ENCODE results near the gene DTWD2.

The DTWD2 gene

GRCh38 chr5:118818604-118819003, 169.7 kb downstream of the DTWD2 start:
- no peak overlapping the region for H3K27ac ChIP-seq (ENCODE audit: low read depth, low read length, severe bottlenecking)
- no peaks in the 10 kb centered on the region for H3K36me3 ChIP-seq (ENCODE audit: control insufficient read depth, insufficient read depth, low read length)
- H3K9me3 ChIP-seq (ENCODE audit: control insufficient read depth, low read length), result no peaks in the 10 kb centered on the region
- WGBS, 2 experiments (ENCODE audit: insufficient coverage in 2 of 2), result 100% methylated on average over 1 of the region's 3 CpGs; no CpG with 5 or more reads in 1 of the 2 experiments
- no peak overlapping the region for H3K4me3 ChIP-seq (ENCODE audit: extremely low read depth, insufficient read depth, low read length, poor library complexity, severe bottlenecking)
- no peaks in the 10 kb centered on the region for H3K4me1 ChIP-seq (ENCODE audit: control insufficient read depth, insufficient read depth, low read length, poor library complexity, severe bottlenecking)

GRCh38 chr5:118808441-118808840, 179.9 kb downstream of the DTWD2 start:
- Histone ChIP-seq H3K27ac (ENCODE audit: low read depth, low read length, severe bottlenecking) (no peak overlapping the region), H3K36me3 (ENCODE audit: control insufficient read depth, insufficient read depth, low read length) (no peaks in the 10 kb centered on the region), H3K4me1 (ENCODE audit: control insufficient read depth, insufficient read depth, low read length, poor library complexity, severe bottlenecking) (no peaks in the 10 kb centered on the region), H3K4me3 (ENCODE audit: extremely low read depth, insufficient read depth, low read length, poor library complexity, severe bottlenecking) (no peak overlapping the region), H3K9me3 (ENCODE audit: control insufficient read depth, low read length) (peaks cover 3% of the 10 kb centered on the region)
- WGBS, 2 experiments (ENCODE audit: insufficient coverage in 2 of 2), result 100% methylated on average over 1 of the region's 2 CpGs

GRCh38 chr5:118806571-118806970, 181.8 kb downstream of the DTWD2 start:
- Histone ChIP-seq H3K4me3 (ENCODE audit: extremely low read depth, insufficient read depth, low read length, poor library complexity, severe bottlenecking) (no peak overlapping the region), H3K27ac (ENCODE audit: low read depth, low read length, severe bottlenecking) (no peak overlapping the region), H3K4me1 (ENCODE audit: control insufficient read depth, insufficient read depth, low read length, poor library complexity, severe bottlenecking) (no peaks in the 10 kb centered on the region), H3K9me3 (ENCODE audit: control insufficient read depth, low read length) (peaks cover 3% of the 10 kb centered on the region), H3K36me3 (ENCODE audit: control insufficient read depth, insufficient read depth, low read length) (no peaks in the 10 kb centered on the region)
- WGBS, 2 experiments (ENCODE audit: insufficient coverage in 2 of 2), result 97 to 100% methylated on average over 2 to 4 of the region's 4 CpGs

DNA sequence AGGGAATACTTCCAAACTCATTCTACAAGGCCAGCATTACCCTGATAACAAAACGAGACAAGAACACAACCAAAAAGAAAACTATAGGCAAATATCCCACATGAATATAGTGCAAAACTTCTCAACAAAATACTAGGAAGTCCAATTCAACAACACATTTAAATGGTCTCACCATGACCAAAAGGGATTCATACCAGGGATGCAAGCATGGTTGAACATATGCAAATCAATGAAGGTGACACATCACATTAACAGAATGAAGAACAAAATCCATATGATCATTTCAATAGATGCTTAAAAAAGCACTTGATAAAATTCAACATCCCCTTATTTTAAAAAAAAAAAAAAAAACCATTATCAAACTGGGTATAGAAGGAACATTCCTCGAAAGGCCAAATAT, 186.0 kb downstream of the DTWD2 start:
- Histone ChIP-seq H3K4me3 (ENCODE audit: extremely low read depth, insufficient read depth, low read length, poor library complexity, severe bottlenecking) (no peak overlapping the region), H3K4me1 (ENCODE audit: control insufficient read depth, insufficient read depth, low read length, poor library complexity, severe bottlenecking) (no peaks in the 10 kb centered on the region), H3K27ac (ENCODE audit: low read depth, low read length, severe bottlenecking) (no peak overlapping the region), H3K9me3 (ENCODE audit: control insufficient read depth, low read length) (peaks cover 3% of the 10 kb centered on the region), H3K36me3 (ENCODE audit: control insufficient read depth, insufficient read depth, low read length) (no peaks in the 10 kb centered on the region)
- WGBS, 2 experiments (ENCODE audit: insufficient coverage in 2 of 2), result no CpG with 5 or more reads among the region's 2 CpGs

DNA sequence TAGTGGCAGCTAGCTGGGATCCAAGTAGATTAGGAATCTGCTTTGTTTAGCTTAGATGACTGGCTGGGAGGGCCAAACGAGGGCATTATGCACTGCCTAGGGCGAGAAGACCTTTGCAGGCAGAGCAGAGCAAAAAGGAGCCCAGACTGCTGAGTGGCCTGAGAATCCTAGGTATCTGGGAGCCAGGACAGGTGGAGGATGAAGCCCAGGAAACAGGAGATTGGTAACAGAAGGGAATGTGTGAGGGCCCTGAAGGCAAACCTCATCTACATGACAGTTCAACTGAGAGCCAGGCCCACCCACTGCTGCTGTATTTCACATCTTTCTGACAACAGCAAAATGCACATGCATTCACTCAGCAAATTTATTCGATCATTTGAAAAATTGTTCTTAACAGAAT, 192.3 kb downstream of the DTWD2 start:
- Histone ChIP-seq H3K36me3 (ENCODE audit: control insufficient read depth, insufficient read depth, low read length) (no peaks in the 10 kb centered on the region), H3K4me1 (ENCODE audit: control insufficient read depth, insufficient read depth, low read length, poor library complexity, severe bottlenecking) (no peaks in the 10 kb centered on the region), H3K4me3 (ENCODE audit: extremely low read depth, insufficient read depth, low read length, poor library complexity, severe bottlenecking) (no peak overlapping the region), H3K9me3 (ENCODE audit: control insufficient read depth, low read length) (no peaks in the 10 kb centered on the region), H3K27ac (ENCODE audit: low read depth, low read length, severe bottlenecking) (no peak overlapping the region)
- 50 to 60% methylated on average over 3 of the region's 3 CpGs for WGBS, 2 experiments (ENCODE audit: insufficient coverage in 2 of 2)

DNA sequence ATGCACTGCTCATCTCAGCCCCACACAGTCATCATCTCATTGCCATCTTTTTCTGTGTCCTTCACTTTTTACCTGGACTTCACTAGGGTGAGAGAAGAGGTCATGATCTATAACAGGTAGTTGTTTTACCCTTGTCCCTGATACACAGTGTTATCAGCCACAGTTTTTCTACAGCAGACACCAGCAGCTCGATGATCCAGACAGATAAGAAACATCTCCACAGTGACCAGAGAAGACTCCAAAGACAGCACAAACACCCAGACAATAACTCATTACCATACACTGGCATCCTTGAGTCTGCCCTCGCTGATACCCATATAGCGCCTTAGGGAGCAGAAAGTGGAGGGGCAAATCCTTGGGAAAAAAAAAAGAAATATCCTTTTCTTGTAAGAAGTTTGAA, 194.1 kb downstream of the DTWD2 start:
- H3K27ac ChIP-seq (ENCODE audit: low read depth, low read length, severe bottlenecking), result no peak overlapping the region
- H3K36me3 ChIP-seq (ENCODE audit: control insufficient read depth, insufficient read depth, low read length), result no peaks in the 10 kb centered on the region
- peaks cover 2% of the 10 kb centered on the region for H3K4me1 ChIP-seq (ENCODE audit: control insufficient read depth, insufficient read depth, low read length, poor library complexity, severe bottlenecking)
- no peaks in the 10 kb centered on the region for H3K9me3 ChIP-seq (ENCODE audit: control insufficient read depth, low read length)
- no peak overlapping the region for H3K4me3 ChIP-seq (ENCODE audit: extremely low read depth, insufficient read depth, low read length, poor library complexity, severe bottlenecking)
- 80 to 100% methylated on average over 1 of the region's 3 CpGs for WGBS, 2 experiments (ENCODE audit: insufficient coverage in 2 of 2)

DNA sequence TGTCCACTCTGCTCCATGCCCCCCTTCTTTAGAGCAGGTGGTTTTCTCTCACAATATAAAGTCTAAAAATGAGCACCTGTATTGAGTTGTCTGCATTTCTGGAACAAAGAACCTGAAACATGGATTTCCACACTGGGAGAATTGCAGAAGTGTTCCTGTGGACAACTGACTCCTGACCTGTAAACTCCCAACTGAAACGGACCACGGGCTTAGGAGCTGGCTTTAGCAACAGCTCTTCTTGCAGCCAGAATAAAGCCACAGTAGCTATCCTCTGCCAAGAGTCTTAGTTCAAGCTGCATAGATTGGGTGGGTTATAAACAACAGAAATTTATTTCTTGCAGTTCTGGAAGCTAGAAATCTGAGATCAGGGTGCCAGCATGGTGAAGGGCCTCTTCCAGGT, 194.7 kb downstream of the DTWD2 start:
- 88 to 90% methylated on average over 2 of the region's 2 CpGs for WGBS, 2 experiments (ENCODE audit: insufficient coverage in 2 of 2)
- Histone ChIP-seq H3K4me1 (ENCODE audit: control insufficient read depth, insufficient read depth, low read length, poor library complexity, severe bottlenecking) (peaks cover 4% of the 10 kb centered on the region), H3K4me3 (ENCODE audit: extremely low read depth, insufficient read depth, low read length, poor library complexity, severe bottlenecking) (no peak overlapping the region)

GRCh38 chr5:118793091-118793490, 195.3 kb downstream of the DTWD2 start:
- no peak overlapping the region for H3K4me3 ChIP-seq (ENCODE audit: extremely low read depth, insufficient read depth, low read length, poor library complexity, severe bottlenecking)
- no peaks in the 10 kb centered on the region for H3K36me3 ChIP-seq (ENCODE audit: control insufficient read depth, insufficient read depth, low read length)
- H3K27ac ChIP-seq (ENCODE audit: low read depth, low read length, severe bottlenecking), result no peak overlapping the region
- peaks cover 4% of the 10 kb centered on the region for H3K4me1 ChIP-seq (ENCODE audit: control insufficient read depth, insufficient read depth, low read length, poor library complexity, severe bottlenecking)
- H3K9me3 ChIP-seq (ENCODE audit: control insufficient read depth, low read length), result no peaks in the 10 kb centered on the region
- WGBS, 2 experiments (ENCODE audit: insufficient coverage in 2 of 2), result 83 to 93% methylated on average over 2 of the region's 3 CpGs

More for the DNA sequence above, 194.7 kb downstream of the DTWD2 start:
- Histone ChIP-seq H3K9me3 (ENCODE audit: control insufficient read depth, low read length) (no peaks in the 10 kb centered on the region), H3K27ac (ENCODE audit: low read depth, low read length, severe bottlenecking) (no peak overlapping the region), H3K36me3 (ENCODE audit: control insufficient read depth, insufficient read depth, low read length) (no peaks in the 10 kb centered on the region)

DNA sequence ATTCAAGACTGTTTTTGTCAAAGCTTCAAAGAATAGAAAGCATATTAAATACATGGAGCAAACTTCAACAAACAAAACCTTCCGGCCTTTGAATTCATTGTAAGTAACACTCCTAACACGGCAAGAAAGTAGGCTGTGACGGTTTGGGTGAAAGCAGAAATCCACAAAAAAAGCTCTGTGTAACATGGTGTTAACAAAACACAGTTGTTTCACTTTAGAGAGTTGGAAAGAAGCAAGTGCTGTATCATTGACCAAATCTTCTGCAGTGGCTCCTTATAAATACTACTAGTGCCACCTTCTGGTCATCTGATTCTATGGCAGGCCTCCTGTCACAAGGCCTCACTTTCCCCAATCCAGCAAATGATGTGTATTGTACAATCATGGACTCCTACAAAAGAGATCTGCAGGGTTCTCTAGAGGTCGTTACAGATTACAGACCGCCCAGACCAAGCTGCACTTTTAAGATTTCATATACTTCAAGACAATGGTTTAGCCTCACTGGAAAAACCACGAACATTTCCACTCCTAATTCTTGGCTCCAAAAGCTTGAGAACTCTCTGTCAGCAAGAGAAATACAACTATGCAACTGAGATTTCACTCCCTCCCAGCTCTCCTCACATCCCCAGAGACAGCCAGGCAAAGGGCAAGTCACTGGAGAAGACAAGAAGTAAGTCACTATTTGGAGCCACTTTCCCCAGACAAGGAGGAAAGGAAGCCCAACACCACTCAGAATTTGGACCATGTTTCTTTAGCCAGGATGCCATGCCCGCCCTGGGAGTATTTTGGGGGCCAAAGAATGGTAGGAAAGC, 196.2 kb downstream of the DTWD2 start:
- H3K36me3 ChIP-seq (ENCODE audit: control insufficient read depth, insufficient read depth, low read length), result no peaks in the 10 kb centered on the region
- no peaks in the 10 kb centered on the region for H3K9me3 ChIP-seq (ENCODE audit: control insufficient read depth, low read length)
- 46 to 57% methylated on average over 4 to 6 of the region's 7 CpGs for WGBS, 2 experiments (ENCODE audit: insufficient coverage in 2 of 2)
- H3K4me3 ChIP-seq (ENCODE audit: extremely low read depth, insufficient read depth, low read length, poor library complexity, severe bottlenecking), result no peak overlapping the region
- no peak overlapping the region for H3K27ac ChIP-seq (ENCODE audit: low read depth, low read length, severe bottlenecking)
- peaks cover 4% of the 10 kb centered on the region for H3K4me1 ChIP-seq (ENCODE audit: control insufficient read depth, insufficient read depth, low read length, poor library complexity, severe bottlenecking)

GRCh38 chr5:118789366-118789765, 199.0 kb downstream of the DTWD2 start:
- Histone ChIP-seq H3K9me3 (ENCODE audit: control insufficient read depth, low read length) (no peaks in the 10 kb centered on the region), H3K36me3 (ENCODE audit: control insufficient read depth, insufficient read depth, low read length) (no peaks in the 10 kb centered on the region), H3K4me1 (ENCODE audit: control insufficient read depth, insufficient read depth, low read length, poor library complexity, severe bottlenecking) (peaks cover 4% of the 10 kb centered on the region), H3K4me3 (ENCODE audit: extremely low read depth, insufficient read depth, low read length, poor library complexity, severe bottlenecking) (no peak overlapping the region), H3K27ac (ENCODE audit: low read depth, low read length, severe bottlenecking) (no peak overlapping the region)

DNA sequence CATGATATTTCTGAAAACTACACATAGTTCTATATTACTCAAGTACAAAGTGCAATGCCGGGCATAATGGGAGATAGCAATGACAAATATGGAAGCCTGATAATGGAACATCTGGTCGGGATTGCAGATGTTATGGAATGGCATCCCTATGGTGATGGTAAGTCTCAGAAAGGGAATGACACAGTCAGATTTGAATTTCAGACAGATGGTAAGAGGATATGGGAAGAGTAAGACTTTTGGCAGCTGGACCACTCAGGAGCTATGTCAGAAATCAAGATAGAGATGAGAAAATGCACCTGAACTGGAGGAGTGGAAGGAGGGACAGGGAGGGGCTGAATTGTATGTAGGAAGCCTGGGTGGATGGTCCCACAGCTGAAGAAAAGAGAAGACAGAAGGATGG, 200.0 kb downstream of the DTWD2 start:
- Histone ChIP-seq H3K9me3 (ENCODE audit: control insufficient read depth, low read length) (no peaks in the 10 kb centered on the region), H3K4me3 (ENCODE audit: extremely low read depth, insufficient read depth, low read length, poor library complexity, severe bottlenecking) (no peak overlapping the region), H3K4me1 (ENCODE audit: control insufficient read depth, insufficient read depth, low read length, poor library complexity, severe bottlenecking) (peaks cover 4% of the 10 kb centered on the region), H3K36me3 (ENCODE audit: control insufficient read depth, insufficient read depth, low read length) (no peaks in the 10 kb centered on the region), H3K27ac (ENCODE audit: low read depth, low read length, severe bottlenecking) (no peak overlapping the region)
- WGBS, 2 experiments (ENCODE audit: insufficient coverage in 2 of 2), result 93 to 96% methylated on average over 2 of the region's 2 CpGs

All from mesodermal cell (in vitro differentiated cells).